ENCODE results near the gene ACTL7B. TPM values are rescaled to one million over a fixed set of nuclear protein-coding genes. Genes with fewer than 3 reads are reported as not detected.

The ACTL7B gene
- total and polyA plus RNA-seq, 3 donors from 2014 or later = 72.6 to 162 (median 129) TPM

GRCh38 chr9:108865037-108865436 is 9.3 kb upstream of the ACTL7B start:
- intact Hi-C loops (cut with DNase I; ENCODE audit: low total_unique reads) = no loop called here
- Histone ChIP-seq H3K4me1 (no peaks in the 10 kb centered on the region), H3K27me3 (no peaks in the 10 kb centered on the region), H3K36me3 (ENCODE audit: low read depth, missing control alignments) (no peaks in the 10 kb centered on the region), H3K27ac (no peak overlapping the region), H3K9me3 (no peaks in the 10 kb centered on the region), H3K4me3 (no peak overlapping the region)
- 88 to 93% methylated on average over 4 of the region's 4 CpGs for WGBS, 2 donors
- no peak for DNase-seq
- no peak for TF ChIP-seq CTCF (IDR thresholded peaks at IDR 0.05)
- no peak for TF ChIP-seq POLR2A (IDR thresholded peaks at IDR 0.05)

GRCh38 chr9:108864446-108864845 is 8.7 kb upstream of the ACTL7B start:
- Histone ChIP-seq H3K27me3 (no peaks in the 10 kb centered on the region), H3K4me1 (no peaks in the 10 kb centered on the region), H3K9me3 (no peaks in the 10 kb centered on the region), H3K36me3 (ENCODE audit: low read depth, missing control alignments) (no peaks in the 10 kb centered on the region), H3K27ac (no peak overlapping the region), H3K4me3 (no peak overlapping the region)
- TF ChIP-seq POLR2A (IDR thresholded peaks at IDR 0.05) (no peak), CTCF (IDR thresholded peaks at IDR 0.05) (no peak)
- intact Hi-C loops (cut with DNase I; ENCODE audit: low total_unique reads) = no loop called here
- DNase-seq = no peak
- 86 to 90% methylated on average over 3 of the region's 3 CpGs for whole genome bisulfite sequencing, 2 donors

DNA sequence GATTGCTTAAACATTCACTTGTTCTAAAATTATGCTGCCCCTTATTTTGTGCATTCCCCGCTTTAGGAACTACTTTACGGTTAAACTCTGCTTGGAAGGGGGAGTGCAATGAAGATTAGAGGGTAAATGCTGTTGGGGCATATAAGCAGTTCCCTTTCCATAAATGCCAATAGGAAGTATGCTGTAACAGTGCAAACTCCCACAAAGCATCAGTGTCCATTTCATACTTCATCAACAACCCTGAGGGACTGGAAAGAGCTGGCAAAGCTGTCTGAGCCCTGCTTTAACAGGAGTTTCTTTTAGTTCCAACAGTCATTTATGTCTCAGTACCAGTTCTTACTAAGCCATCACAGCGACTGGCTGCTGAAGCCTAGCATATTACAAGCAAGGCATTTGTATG is 8.1 kb upstream of the ACTL7B start:
- no peak for DNase-seq
- WGBS, 2 donors = 88 to 91% methylated on average over 3 of the region's 3 CpGs

GRCh38 chr9:108861997-108862396 is 6.2 kb upstream of the ACTL7B start, which contains the start of gene ACTL7A:
ACTL7A (plus strand) TSS chr9:108862266; CDS start chr9:108862323, 57 bp downstream.
- intact Hi-C loops (cut with DNase I; ENCODE audit: low total_unique reads) = no loop called here
- H3K4me1 ChIP-seq = no peaks in the 10 kb centered on the region
- H3K9me3 ChIP-seq = no peaks in the 10 kb centered on the region
- no peaks in the 10 kb centered on the region for H3K27me3 ChIP-seq
- H3K27ac ChIP-seq = no peak within 1 kb of the TSS
- 94 to 97% methylated on average over 3 of the region's 3 CpGs for WGBS, 2 donors
- DNase-seq = no peak
- H3K36me3 ChIP-seq (ENCODE audit: low read depth, missing control alignments) = no peaks in the 10 kb centered on the region
- TF ChIP-seq CTCF (IDR thresholded peaks at IDR 0.05) (no peak), POLR2A (IDR thresholded peaks at IDR 0.05) (no peak)
- no peak within 1 kb of the TSS for H3K4me3 ChIP-seq

More for the DNA sequence above, 8.1 kb upstream of the ACTL7B start:
- TF ChIP-seq POLR2A (IDR thresholded peaks at IDR 0.05) = no peak
- no peak for TF ChIP-seq CTCF (IDR thresholded peaks at IDR 0.05)
- intact Hi-C loops (cut with DNase I; ENCODE audit: low total_unique reads) = no loop called here
- Histone ChIP-seq H3K4me3 (no peak overlapping the region), H3K4me1 (no peaks in the 10 kb centered on the region), H3K9me3 (no peaks in the 10 kb centered on the region), H3K27ac (no peak overlapping the region), H3K27me3 (no peaks in the 10 kb centered on the region), H3K36me3 (ENCODE audit: low read depth, missing control alignments) (no peaks in the 10 kb centered on the region)

- H3K4me3 ChIP-seq = no peak overlapping the region
- TF ChIP-seq CTCF (IDR thresholded peaks at IDR 0.05) (no peak), POLR2A (IDR thresholded peaks at IDR 0.05) (no peak)
- 79 to 81% methylated on average over 7 of the region's 7 CpGs for WGBS, 2 donors
- DNase-seq = no peak
- intact Hi-C loops (cut with DNase I; ENCODE audit: low total_unique reads) = no loop called here
- no peaks in the 10 kb centered on the region for H3K9me3 ChIP-seq
- no peaks in the 10 kb centered on the region for H3K4me1 ChIP-seq
- H3K27ac ChIP-seq = no peak overlapping the region
- no peaks in the 10 kb centered on the region for H3K27me3 ChIP-seq
- H3K36me3 ChIP-seq (ENCODE audit: low read depth, missing control alignments) = no peaks in the 10 kb centered on the region
Observed at GRCh38 chr9:108861464-108861863, 5.7 kb upstream of the ACTL7B start.

Measured in testis (tissue), 3 donors.